ENCODE data around the gene KRT9.

GRCh38 chr17:41520821-41521521 lies 50.9 kb downstream of the KRT9 start:
- TF ChIP-seq CTCF (IDR thresholded peaks at IDR 0.05; ENCODE audit: low read depth, low read length), result no peak
- no peak for TF ChIP-seq POLR2A (IDR thresholded peaks at IDR 0.05; ENCODE audit: extremely low read depth, insufficient read length)
- TF ChIP-seq MAX (IDR thresholded peaks at IDR 0.05; ENCODE audit: low read depth, low read length), result no peak
- no peak for TF ChIP-seq MYC (IDR thresholded peaks at IDR 0.05; ENCODE audit: low read depth, low read length)
